ENCODE measurements around the gene C1GALT1C1. TPM values are rescaled to one million over a fixed set of nuclear protein-coding genes. Genes with fewer than 3 reads are reported as not detected.
A peak's percentile ranks its signal among the peaks of the same experiment; 100 is the strongest.

The C1GALT1C1 gene
- total RNA-seq, 2 experiments from 2014 or later, result 18.1 to 20.2 TPM

- H3K4me3 Mint-ChIP-seq, result no peak overlapping the region
- H3K9me3 Mint-ChIP-seq, result no peaks in the 10 kb centered on the region
- no peaks in the 10 kb centered on the region for H3K4me1 Mint-ChIP-seq
- no peak overlapping the region for H3K27ac Mint-ChIP-seq
- DNase-seq (no peak), ATAC-seq (ENCODE audit: low read depth) (no peak)
- H3K36me3 Mint-ChIP-seq, result no peaks in the 10 kb centered on the region
- no peaks in the 10 kb centered on the region for H3K27me3 Mint-ChIP-seq
- POLR2A ChIA-PET, result no interaction called here
Observed at GRCh38 chrX:120642871-120643270, 13.0 kb upstream of the C1GALT1C1 start.

DNA sequence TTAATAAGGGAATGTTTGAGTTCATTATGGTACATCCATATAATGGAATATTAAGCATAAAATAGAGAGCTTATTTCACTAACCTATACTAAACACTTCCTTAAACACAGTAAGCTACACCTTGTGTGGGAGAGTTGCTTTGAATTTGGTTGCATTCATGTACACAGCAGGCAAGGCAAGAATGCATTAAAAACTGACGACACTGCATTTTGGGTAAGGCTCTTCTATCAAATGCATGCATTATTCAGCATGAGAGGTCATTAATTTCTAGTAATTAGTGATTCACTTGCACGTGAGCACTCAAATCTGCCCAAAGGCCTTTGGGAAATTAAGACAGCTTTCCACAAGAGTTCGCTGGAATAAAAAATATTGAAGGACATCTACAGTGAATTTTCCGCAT is 8.8 kb upstream of the C1GALT1C1 start:
- POLR2A ChIA-PET, result no interaction called here
- DNase-seq, result no peak

GRCh38 chrX:120625371-120625770 is 4.5 kb downstream of the C1GALT1C1 start:
- no peak overlapping the region for H3K27ac Mint-ChIP-seq
- peaks cover 15% of the 10 kb centered on the region for H3K36me3 Mint-ChIP-seq
- DNase-seq, result no peak
- peaks cover 9% of the 10 kb centered on the region for H3K4me1 Mint-ChIP-seq
- no peak overlapping the region for H3K4me3 Mint-ChIP-seq
- ATAC-seq (ENCODE audit: low read depth), result no peak
- H3K9me3 Mint-ChIP-seq, result no peaks in the 10 kb centered on the region
- POLR2A ChIA-PET, result no interaction called here
- H3K27me3 Mint-ChIP-seq, result no peaks in the 10 kb centered on the region

More for the DNA sequence above, 8.8 kb upstream of the C1GALT1C1 start:
- Mint-ChIP-seq H3K27ac (no peak overlapping the region), H3K4me1 (no peaks in the 10 kb centered on the region), H3K36me3 (no peaks in the 10 kb centered on the region), H3K27me3 (no peaks in the 10 kb centered on the region), H3K4me3 (no peak overlapping the region), H3K9me3 (no peaks in the 10 kb centered on the region)
- no peak for ATAC-seq (ENCODE audit: low read depth)

DNA sequence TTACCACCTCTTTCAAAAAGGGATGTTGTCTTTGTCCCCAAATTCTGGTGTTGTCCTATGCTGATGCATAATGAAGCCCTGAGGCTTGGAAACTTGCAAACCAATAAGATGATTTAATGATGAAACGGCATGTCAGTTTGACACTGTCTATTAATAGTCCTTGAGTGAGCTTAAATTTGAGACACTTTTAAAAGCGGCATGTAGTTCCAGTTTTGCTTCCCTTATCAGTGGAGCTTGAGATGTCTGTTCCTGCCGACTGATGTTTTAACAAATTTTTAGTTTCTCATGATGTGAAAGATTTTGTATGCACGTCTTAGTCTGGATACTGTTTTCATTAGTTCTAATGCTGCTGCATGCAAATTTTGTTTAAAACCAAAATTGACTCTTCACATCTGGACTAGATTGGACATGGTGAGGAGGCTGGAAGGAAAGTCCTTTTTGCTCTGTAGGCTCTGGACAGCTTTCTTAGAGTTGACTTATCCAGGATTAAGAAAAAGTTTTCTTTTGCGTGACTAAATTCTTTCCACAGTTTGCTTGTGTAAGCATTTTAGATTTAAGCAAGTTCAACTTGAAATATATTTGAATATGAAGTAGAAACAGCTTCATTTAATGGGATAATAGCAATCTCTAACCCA is 11.7 kb downstream of the C1GALT1C1 start:
- H3K27ac Mint-ChIP-seq, result no peak overlapping the region
- no peaks in the 10 kb centered on the region for H3K9me3 Mint-ChIP-seq
- DNase-seq (no peak), ATAC-seq (ENCODE audit: low read depth) (no peak)
- no peaks in the 10 kb centered on the region for H3K4me1 Mint-ChIP-seq
- POLR2A ChIA-PET, result interaction anchor here (1.5 kb wide), 1 partner anchor 14 kb away, joined by 5 read pairs; the partner anchor contains the start of gene MCTS1
- H3K4me3 Mint-ChIP-seq, result no peak overlapping the region
- H3K36me3 Mint-ChIP-seq, result peaks cover 17% of the 10 kb centered on the region
- no peaks in the 10 kb centered on the region for H3K27me3 Mint-ChIP-seq

DNA sequence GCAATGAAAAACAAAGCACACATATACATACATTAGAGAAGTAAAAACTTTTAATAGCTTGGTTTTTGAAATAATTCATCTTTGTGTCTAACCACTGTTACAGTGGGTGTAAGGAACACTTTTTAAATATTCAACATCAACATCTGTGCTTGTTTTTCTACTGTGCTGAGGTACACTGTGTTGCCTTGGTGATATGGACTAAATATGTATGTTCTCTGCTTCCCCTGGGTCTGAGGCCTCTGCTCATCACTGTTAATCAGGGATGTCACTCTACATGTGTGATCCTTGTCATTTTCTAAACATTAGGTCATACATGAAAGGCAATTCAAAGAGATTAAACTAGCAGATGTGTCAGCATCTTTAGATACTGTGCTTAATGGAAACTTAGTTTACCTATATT is 15.0 kb downstream of the C1GALT1C1 start:
- Mint-ChIP-seq H3K4me3 (no peak overlapping the region), H3K9me3 (no peaks in the 10 kb centered on the region), H3K36me3 (peaks cover 15% of the 10 kb centered on the region), H3K4me1 (no peaks in the 10 kb centered on the region), H3K27ac (no peak overlapping the region), H3K27me3 (no peaks in the 10 kb centered on the region)
- ATAC-seq (ENCODE audit: low read depth), result no peak
- POLR2A ChIA-PET, result no interaction called here
- no peak for DNase-seq

DNA sequence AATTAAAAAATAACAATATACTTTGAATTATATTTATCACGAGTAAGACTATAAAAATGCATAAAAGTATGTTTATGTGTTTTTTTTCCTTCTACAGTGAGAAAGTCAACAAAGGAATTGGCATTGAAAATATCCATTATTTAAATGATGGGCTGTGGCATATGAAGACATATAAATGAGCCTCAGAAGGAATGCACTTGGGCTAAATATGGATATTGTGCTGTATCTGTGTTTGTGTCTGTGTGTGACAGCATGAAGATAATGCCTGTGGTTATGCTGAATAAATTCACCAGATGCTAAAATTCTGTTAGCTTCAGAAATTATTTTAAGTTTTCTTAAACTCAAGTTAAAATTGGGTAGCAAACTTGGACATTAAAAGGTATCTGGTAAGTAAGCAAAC is 17.8 kb downstream of the C1GALT1C1 start:
- ATAC-seq (ENCODE audit: low read depth) (no peak), DNase-seq (no peak)
- H3K4me3 Mint-ChIP-seq, result no peak overlapping the region
- no peaks in the 10 kb centered on the region for H3K4me1 Mint-ChIP-seq
- POLR2A ChIA-PET, result no interaction called here
- H3K27me3 Mint-ChIP-seq, result no peaks in the 10 kb centered on the region
- H3K27ac Mint-ChIP-seq, result no peak overlapping the region
- H3K36me3 Mint-ChIP-seq, result peaks cover 16% of the 10 kb centered on the region
- H3K9me3 Mint-ChIP-seq, result no peaks in the 10 kb centered on the region

DNA sequence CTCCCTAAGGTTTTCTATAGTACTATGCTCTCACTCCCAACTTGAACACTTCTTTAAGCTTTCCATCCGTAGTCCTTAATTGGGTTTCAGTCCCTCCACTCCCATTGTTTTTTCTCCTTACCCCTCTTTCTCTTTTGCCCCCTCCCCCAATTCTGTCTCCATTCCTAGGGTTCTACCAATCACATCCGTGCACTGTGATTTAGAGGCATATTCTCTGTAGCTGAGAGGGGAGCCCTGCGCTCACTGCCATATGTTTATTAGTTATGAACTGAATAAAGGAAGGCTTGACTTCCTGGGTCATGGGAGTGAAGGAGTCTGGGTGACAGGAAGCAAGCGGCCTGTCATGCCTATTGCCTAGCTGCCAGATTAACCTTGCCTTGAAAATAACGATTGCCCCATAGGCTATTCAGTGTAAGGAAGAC is 25.5 kb downstream of the C1GALT1C1 start:
- Mint-ChIP-seq H3K4me3 (peak overlapping the region; percentile 93), H3K9me3 (no peaks in the 10 kb centered on the region), H3K27me3 (no peaks in the 10 kb centered on the region), H3K36me3 (peaks cover 7% of the 10 kb centered on the region), H3K4me1 (peaks cover 2% of the 10 kb centered on the region), H3K27ac (peak overlapping the region; percentile 100)
- DNase-seq (no peak), ATAC-seq (ENCODE audit: low read depth) (peak; percentile 71)
- POLR2A ChIA-PET, result interaction anchor here (0.5 to 2.6 kb wide), 15 partner anchors 14 to 147 kb away, joined by 3 to 65 read pairs (median 4); partner anchors contain the start of genes C1GALT1C1 and CUL4B

DNA sequence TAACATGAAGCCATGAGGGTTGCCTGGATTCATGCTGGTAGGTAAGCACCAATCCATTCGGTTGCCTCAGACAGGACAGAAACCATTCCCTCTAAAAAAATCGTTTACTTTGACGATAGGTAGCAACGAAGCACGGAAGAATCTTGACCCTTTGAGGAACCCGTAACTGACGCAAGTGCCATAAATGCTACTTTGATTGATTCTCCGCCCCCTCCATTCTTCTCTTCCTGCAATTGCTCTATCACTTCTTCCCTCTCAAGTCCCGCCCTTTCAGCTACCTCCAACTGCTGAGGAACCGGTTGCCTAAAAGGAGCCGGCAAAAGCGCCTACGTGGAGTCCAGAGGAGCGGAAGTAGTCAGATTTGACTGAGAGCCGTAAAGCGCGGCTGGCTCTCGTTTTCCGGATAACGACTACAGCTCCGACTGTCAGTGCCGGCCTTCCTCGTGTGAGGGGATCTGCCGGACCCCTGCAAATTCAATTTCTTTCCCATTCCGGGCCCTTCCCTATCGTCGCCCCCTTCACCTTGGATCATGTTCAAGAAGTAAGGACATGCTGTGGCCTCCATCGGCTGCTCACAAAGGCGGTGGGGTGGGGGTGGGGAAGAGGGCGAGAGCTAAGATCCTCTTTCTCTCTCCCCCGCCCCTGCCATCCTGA is 26.0 kb downstream of the C1GALT1C1 start, which contains the start of gene MCTS1:
TSS of gene MCTS1 (plus strand) at position 395 of the 654 bp plus-strand sequence. CDS start at position 531, 136 bp downstream.
- peak within 1 kb of the TSS; percentile 93 for H3K4me3 Mint-ChIP-seq
- peaks cover 7% of the 10 kb centered on the region for H3K36me3 Mint-ChIP-seq
- POLR2A ChIA-PET, result interaction anchor here (0.6 to 2.6 kb wide), 14 partner anchors 14 to 146 kb away, joined by 3 to 65 read pairs (median 4); partner anchors contain the start of genes C1GALT1C1 and CUL4B
- H3K9me3 Mint-ChIP-seq, result no peaks in the 10 kb centered on the region
- peaks cover 2% of the 10 kb centered on the region for H3K4me1 Mint-ChIP-seq
- H3K27me3 Mint-ChIP-seq, result no peaks in the 10 kb centered on the region
- peak within 1 kb of the TSS; percentile 100 for H3K27ac Mint-ChIP-seq
- ATAC-seq (ENCODE audit: low read depth), result peak; percentile 97
- peak; percentile 68 for DNase-seq

DNA sequence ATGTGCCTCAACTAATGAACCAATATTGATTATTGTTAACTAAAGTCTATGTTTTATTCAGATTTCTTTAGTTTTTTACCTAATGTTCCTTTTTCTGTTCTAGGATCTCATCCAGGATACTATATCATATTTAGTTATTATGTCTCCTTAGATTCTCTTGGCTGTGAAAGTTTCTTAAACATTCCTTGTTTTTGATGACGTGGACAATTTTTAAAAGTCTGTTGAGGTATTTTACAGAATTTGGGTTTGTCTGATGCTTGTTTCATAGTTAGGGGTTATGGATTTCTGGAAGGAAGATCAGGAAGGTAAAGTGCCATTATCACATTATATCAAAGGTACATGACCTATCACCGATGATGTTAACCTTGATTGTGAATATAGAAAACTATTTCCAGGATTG is 44.2 kb downstream of the C1GALT1C1 start:
- POLR2A ChIA-PET, result interaction anchor here (1.3 kb wide), 1 partner anchor 18 kb away, joined by 4 read pairs; the partner anchor contains the start of gene MCTS1
- Mint-ChIP-seq H3K4me3 (no peak overlapping the region), H3K27me3 (peaks cover 6% of the 10 kb centered on the region), H3K4me1 (peaks cover 5% of the 10 kb centered on the region), H3K9me3 (no peaks in the 10 kb centered on the region), H3K36me3 (no peaks in the 10 kb centered on the region), H3K27ac (no peak overlapping the region)
- ATAC-seq (ENCODE audit: low read depth), result no peak
- DNase-seq, result no peak

Other genes with a start within 250 kb of the C1GALT1C1 start
- 10 to 100 TPM; 41.8 to 41.9 TPM for gene LAMP2, start 160.8 kb downstream of the C1GALT1C1 start, total RNA-seq
- gene CUL4B, start 69.1 kb downstream of the C1GALT1C1 start, total RNA-seq, result 10 to 100 TPM; 40.7 to 41.3 TPM
- gene MCTS1, start 26.0 kb downstream of the C1GALT1C1 start, total RNA-seq, result 10 to 100 TPM; 40.5 to 42.1 TPM
- not detected for gene CT47B1, start 245.8 kb upstream of the C1GALT1C1 start, total RNA-seq